Thyroid gland (tissue), 4 donors: ENCODE results near the gene CCL15.
"Not testable (repeated sequence)": the region's sequence is repeated elsewhere in the genome, so short reads cannot be mapped to it uniquely, and the experiment has no call there.

Experiments
- CTCF ChIP-seq, 6 experiments: fragments of 200-600 bp in 3 of 6; fragments of 450-650 bp in 3 of 6; sonication (generic) in 3 of 6; IDR thresholded peaks; one replicate each; pipeline ENCODE4 v1.5.1; 2016 to 2019; ENCODE audit warnings: antibody characterized with exemption in 6 of 6, mild to moderate bottlenecking in 2 of 6, inconsistent platforms in 1 of 6, moderate library complexity in 1 of 6
- POLR2A ChIP-seq, 2 donors: fragments of 450-650 bp; IDR thresholded peaks; one replicate each; pipeline ENCODE4 v1.6.1; 2017; ENCODE audit warnings: antibody characterized with exemption in 2 of 2, mild to moderate bottlenecking in 2 of 2, moderate library complexity in 1 of 2

- not testable (repeated sequence) for TF ChIP-seq CTCF, POLR2A (IDR thresholded peaks at IDR 0.05)
These were observed 14.5 kb upstream of the CCL15 start for GRCh38 chr17:36015895-36016294.
